ENCODE results near the gene COQ8B. TPM values are rescaled to one million over a fixed set of nuclear protein-coding genes. Genes with fewer than 3 reads are reported as not detected.

Gene COQ8B
- total RNA-seq, 1 donor from 2014 or later: 58.6 TPM

- H3K27me3 Mint-ChIP-seq: no peaks in the 10 kb centered on the region
- H3K36me3 Mint-ChIP-seq (ENCODE audit: insufficient read depth): peaks cover 13% of the 10 kb centered on the region
- no peak for DNase-seq (ENCODE audit: low spot score, unreplicated experiment)
- no peak overlapping the region for H3K27ac Mint-ChIP-seq
- no peaks in the 10 kb centered on the region for H3K9me3 Mint-ChIP-seq (ENCODE audit: low read depth)
- TF ChIP-seq CTCF (IDR thresholded peaks at IDR 0.05; ENCODE audit: unreplicated experiment): no peak
- no peak overlapping the region for H3K4me3 Mint-ChIP-seq (ENCODE audit: low read depth)
- H3K4me1 Mint-ChIP-seq (ENCODE audit: low read depth): no peaks in the 10 kb centered on the region
Measured at GRCh38 chr19:40672038-40672437, 44.6 kb downstream of the COQ8B start.

- H3K9me3 Mint-ChIP-seq (ENCODE audit: low read depth): no peaks in the 10 kb centered on the region
- DNase-seq (ENCODE audit: low spot score, unreplicated experiment): no peak
- TF ChIP-seq CTCF (IDR thresholded peaks at IDR 0.05; ENCODE audit: unreplicated experiment): no peak
- H3K4me3 Mint-ChIP-seq (ENCODE audit: low read depth): no peak overlapping the region
- peaks cover 13% of the 10 kb centered on the region for H3K36me3 Mint-ChIP-seq (ENCODE audit: insufficient read depth)
- no peak overlapping the region for H3K27ac Mint-ChIP-seq
- H3K4me1 Mint-ChIP-seq (ENCODE audit: low read depth): no peaks in the 10 kb centered on the region
- H3K27me3 Mint-ChIP-seq: no peaks in the 10 kb centered on the region
Measured at GRCh38 chr19:40671404-40671803, 45.3 kb downstream of the COQ8B start.

- Mint-ChIP-seq H3K9me3 (ENCODE audit: low read depth) (no peaks in the 10 kb centered on the region), H3K27me3 (peaks cover 3% of the 10 kb centered on the region), H3K36me3 (ENCODE audit: insufficient read depth) (peaks cover 13% of the 10 kb centered on the region), H3K4me3 (ENCODE audit: low read depth) (no peak overlapping the region), H3K4me1 (ENCODE audit: low read depth) (no peaks in the 10 kb centered on the region), H3K27ac (no peak overlapping the region)
- DNase-seq (ENCODE audit: low spot score, unreplicated experiment): no peak
- no peak for TF ChIP-seq CTCF (IDR thresholded peaks at IDR 0.05; ENCODE audit: unreplicated experiment)
Measured at GRCh38 chr19:40668991-40669614, 47.6 kb downstream of the COQ8B start.

GRCh38 chr19:40667602-40668001 lies 49.1 kb downstream of the COQ8B start:
- Mint-ChIP-seq H3K4me1 (ENCODE audit: low read depth) (no peaks in the 10 kb centered on the region), H3K27ac (no peak overlapping the region)
- DNase-seq (ENCODE audit: low spot score, unreplicated experiment): no peak

GRCh38 chr19:40666803-40667438 lies 49.8 kb downstream of the COQ8B start:
- peaks cover 13% of the 10 kb centered on the region for H3K36me3 Mint-ChIP-seq (ENCODE audit: insufficient read depth)
- H3K27ac Mint-ChIP-seq: no peak overlapping the region
- H3K4me1 Mint-ChIP-seq (ENCODE audit: low read depth): no peaks in the 10 kb centered on the region
- H3K27me3 Mint-ChIP-seq: peaks cover 12% of the 10 kb centered on the region
- DNase-seq (ENCODE audit: low spot score, unreplicated experiment): no peak
- no peak for TF ChIP-seq CTCF (IDR thresholded peaks at IDR 0.05; ENCODE audit: unreplicated experiment)
- no peaks in the 10 kb centered on the region for H3K9me3 Mint-ChIP-seq (ENCODE audit: low read depth)
- no peak overlapping the region for H3K4me3 Mint-ChIP-seq (ENCODE audit: low read depth)

More at GRCh38 chr19:40667602-40668001, 49.1 kb downstream of the COQ8B start:
- Mint-ChIP-seq H3K36me3 (ENCODE audit: insufficient read depth) (peaks cover 13% of the 10 kb centered on the region), H3K4me3 (ENCODE audit: low read depth) (no peak overlapping the region), H3K9me3 (ENCODE audit: low read depth) (no peaks in the 10 kb centered on the region), H3K27me3 (peaks cover 12% of the 10 kb centered on the region)
- no peak for TF ChIP-seq CTCF (IDR thresholded peaks at IDR 0.05; ENCODE audit: unreplicated experiment)
